HG02938 (cell line): Measurements from ENCODE around the gene LRBA.
"Not testable (repeated sequence)": the region's sequence is repeated elsewhere in the genome, so short reads cannot be mapped to it uniquely, and the experiment has no call there.

ENCODE experiments used
- ATAC-seq: cut with Tn5 transposase; IDR thresholded peaks from one replicate; pipeline ENCODE4 v1.9.1; 2021; ENCODE audit warnings: mild to moderate bottlenecking, moderate library complexity; ENCODE audit not compliant: unreplicated experiment

The LRBA gene

DNA sequence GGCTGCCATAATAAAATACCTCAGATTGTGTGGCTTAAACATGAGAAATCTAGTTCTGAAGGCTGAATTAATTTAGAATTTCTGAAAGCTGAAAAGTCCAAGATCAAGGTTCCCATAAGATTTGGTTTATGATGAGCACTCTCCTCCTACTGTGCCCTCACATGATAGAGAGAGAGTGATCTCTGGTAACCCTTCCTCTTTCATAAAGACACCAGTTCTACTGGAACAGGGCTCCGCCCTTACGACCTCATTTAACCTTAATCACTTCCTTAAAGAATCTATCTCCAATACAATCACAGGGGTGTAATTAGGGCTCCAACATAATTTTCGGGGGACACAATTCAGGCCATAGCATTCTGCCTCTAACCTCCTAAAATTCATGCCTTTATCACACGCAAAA, 627.1 kb downstream of the LRBA start:
- ATAC-seq = no peak

DNA sequence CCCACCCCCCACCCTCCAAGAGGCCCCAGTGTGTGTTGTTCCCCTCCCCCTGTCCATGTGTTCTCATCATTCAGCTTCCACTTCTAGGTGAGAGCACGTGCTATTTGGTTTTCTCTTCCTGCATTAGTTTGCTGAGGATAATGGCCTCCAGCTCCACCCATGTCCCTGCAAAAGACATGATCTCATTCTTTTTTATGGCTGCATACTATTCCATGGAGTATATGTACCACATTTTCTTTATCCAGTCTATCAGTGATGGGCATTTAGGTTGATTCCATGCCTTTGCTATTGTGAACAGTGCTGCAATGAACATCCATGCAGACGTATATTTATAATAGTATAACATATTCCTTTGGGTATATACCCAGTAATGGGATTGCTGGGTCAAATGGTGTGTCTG, 628.7 kb downstream of the LRBA start:
- not testable (repeated sequence) for ATAC-seq

DNA sequence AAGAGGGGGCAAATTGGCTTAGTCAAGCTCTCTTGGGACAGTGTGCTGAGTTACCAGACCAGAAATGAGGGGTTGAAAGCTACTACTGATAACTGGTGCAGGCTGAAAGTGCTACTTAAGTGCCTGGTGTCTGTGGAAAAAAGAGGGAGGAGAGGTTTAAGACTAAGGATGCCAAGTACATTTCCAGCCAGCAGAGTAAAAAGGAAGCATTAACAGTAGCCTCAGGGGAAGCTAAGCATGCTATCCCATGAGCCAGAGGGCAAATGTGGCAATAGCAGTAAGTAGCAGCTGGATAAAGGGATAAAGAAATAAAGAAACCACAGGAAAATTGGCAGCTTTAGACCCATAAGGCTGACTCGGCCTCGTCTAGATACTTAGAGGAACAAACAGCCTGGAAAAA, 629.5 kb downstream of the LRBA start:
- ATAC-seq = no peak

DNA sequence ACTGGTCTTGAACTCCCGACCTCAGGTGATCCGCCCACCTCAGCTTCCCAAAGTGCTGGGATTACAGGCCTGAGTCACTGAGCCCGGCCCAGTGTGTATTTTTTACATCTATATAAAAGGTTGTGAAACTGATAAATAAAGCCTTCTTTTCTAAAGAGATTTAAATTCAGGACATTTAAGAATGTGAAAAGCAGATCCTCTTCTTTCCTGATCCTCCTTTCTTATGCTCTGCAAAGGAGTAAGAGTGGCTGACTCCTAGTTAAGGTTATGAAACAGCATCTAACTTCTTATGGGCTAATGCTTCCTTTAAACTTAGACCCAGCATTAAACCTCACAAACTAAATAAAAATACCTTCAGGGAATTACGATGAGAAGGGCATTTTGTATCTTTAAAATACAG, 630.8 kb downstream of the LRBA start:
- ATAC-seq = no peak

DNA sequence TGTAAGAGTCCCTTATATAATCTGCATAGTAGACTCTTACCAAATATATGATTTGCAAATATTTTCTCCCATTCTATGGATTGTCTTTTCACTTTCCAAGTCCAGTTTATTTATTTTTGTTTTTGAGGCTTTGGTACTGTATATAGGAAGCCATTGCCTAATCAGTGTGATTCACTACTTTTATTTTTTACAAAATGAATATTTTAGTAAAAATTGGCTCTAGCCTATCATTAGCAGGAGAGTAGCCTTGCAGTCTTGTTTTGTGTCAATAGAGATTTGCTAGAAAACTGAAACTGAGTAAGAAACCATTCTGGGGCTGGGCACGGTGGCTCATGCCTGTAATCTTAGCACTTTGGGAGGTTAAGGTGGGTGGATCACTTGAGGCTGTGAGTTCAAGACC, 633.1 kb downstream of the LRBA start:
- no peak for ATAC-seq

DNA sequence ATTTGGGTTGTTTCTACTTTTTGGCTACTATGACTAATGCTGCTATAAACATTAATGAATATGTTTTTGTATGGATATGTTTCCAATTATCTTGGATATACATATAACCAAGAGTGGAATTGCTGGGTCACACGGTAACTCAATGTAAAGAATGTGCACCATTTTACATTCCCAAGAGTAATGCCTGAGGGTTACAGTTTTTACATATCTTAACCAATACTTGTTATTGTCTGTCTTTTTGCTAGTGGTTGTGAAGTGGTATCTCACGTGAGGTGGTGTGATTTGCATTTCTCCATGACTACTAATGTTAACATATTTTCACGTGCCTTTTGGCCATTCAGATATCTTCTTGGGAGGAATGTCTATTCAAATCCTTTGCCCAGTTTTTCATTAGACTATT, 633.5 kb downstream of the LRBA start:
- ATAC-seq = no peak

DNA sequence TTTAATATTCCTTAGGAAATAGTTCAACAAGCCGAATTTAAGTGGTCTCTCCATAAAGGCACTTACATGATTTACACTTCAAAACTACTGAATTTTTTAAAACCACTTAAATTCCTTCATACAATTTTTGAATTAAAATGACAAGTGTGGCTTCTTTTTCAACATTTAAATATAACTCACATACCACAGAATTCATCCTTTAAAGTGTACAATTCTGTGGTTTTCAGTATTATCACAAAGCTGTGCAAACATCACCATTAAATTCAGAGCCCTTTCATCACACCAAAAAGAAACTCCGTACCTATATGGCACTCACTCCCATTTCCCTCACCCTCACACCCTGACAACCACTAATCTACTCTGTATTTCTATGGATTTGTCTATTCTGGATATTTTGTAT, 634.0 kb downstream of the LRBA start:
- no peak for ATAC-seq

DNA sequence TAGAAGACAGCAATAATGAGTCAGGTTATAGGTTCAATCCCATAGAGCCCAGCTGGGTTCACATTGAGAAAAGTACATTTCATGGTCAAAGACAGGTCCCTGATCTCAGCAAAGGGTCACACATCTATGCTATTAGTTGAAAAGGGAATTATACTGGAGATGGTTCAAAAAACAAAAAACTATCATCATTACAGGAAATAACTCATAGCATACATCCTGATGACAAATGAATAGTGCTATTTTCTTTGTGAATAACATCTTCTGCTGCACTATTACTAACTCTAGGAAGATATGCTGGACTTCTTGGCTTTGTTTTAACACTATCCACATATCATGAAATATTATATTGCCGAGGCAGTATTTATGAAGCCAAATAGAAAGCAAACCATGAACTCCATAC, 635.6 kb downstream of the LRBA start:
- ATAC-seq = no peak

DNA sequence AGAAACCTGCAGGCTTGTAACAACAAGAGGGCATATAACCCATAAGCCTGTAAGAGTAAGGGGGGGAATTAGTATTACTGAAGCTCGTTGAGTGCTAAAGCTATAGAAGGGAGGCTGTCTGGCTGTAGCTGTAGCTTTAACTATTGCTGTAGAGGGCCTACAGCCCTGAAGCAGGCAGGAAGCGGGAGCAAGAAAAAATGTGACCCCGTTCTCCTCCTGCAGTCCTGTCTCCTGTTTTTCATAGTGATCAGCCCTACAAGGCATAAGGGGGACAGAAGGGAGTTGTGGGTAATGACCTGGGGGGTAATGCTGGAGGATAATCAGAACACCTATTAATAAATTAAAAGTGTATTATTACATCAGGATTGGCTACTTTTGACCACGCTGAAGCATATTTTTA, 640.1 kb downstream of the LRBA start:
- no peak for ATAC-seq

DNA sequence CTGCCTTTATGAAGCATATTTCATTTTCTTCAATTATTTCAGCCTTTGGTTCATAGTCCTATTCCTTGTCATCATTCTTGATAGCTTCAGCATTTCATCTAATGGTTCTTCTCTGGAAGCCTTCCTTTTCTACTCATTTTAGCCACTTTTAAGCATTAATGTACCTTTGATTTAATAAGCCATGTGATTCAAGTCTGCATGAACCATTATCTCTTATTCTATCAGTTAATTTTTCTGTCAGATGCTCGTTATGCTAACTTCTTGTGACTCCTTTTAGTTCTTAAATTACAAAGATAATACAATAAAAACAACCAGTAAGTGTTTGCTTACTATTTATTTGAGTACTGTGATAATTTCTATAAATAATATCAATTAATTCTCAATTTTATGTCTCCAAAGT, 643.2 kb downstream of the LRBA start:
- ATAC-seq = no peak

DNA sequence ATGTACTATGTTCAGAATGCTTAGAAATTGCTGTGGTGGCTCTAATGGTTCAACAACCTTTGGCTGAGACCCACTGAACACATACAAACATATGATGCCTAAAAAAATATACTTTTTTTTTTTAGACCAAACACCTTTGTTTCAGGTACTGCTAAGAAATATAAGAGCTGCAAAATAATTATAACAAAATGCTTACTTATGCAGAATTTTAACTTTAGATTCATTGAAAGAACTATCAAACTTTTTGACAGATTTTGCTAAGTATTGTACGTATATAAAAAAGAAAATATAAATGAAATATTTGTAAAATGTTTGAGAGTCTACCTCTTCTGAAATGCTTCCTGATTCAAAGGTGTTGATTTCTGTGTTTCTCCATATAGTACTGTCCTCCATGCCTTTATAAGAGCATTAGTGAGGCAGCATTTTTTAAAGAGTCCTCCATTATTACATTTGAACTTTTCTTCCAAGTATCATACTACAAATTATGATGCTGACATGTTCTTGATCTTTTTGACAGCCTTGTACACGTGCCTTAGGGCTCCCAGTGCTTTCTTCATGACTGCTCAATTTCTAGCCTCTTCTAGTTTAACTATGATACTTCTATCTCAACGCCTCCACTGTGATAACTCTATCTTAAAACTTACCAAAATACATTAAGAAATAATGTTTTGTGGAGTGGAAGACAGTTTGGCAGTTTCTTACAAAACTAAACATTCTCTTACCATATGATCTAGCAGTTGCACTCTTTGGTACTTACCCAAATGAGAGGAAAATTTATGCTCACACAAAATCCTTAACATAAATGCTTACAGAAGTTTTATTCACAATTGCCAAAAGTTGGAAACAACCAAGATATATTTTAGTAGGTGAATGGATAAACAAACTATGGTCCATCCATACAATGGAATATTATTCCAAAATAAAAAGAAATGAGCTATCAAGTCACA, 645.4 kb downstream of the LRBA start:
- no peak for ATAC-seq

DNA sequence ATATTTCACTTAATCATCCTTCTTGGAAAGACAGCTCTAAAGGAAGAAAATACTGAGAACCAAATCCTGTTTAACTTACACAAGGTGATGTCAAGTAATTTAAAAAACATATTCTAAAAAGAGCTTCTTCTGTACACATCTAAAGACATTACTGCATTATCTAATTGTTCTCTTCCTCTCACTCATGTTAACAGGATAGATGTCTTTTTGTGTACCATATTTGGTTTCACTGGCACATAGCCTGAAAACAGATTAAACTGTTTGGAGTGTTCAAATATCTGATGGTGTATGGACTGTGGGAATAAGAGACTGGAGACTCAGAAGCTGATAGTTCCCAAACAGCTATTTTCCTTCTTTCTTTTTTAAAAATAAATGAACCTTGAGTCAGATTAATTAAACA, 646.4 kb downstream of the LRBA start:
- no peak for ATAC-seq

DNA sequence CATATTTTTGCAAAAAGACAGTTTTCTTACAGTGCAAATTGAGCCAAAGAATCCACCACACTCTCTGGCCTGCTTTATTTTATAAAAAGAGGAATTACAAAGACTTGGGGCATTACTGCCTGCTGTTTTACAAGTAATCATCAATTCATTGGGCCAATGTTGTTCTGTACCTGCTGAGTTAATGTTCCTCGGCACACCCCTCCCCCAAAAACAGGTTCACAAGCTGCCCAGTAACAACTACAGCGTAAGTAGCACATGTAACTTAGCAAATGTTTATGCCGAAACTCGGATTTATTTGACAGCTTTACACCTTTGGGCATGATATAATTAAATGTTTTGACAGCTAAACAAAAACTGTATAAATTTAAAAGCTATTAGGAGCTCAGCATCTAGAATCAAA, 647.8 kb downstream of the LRBA start:
- no peak for ATAC-seq

DNA sequence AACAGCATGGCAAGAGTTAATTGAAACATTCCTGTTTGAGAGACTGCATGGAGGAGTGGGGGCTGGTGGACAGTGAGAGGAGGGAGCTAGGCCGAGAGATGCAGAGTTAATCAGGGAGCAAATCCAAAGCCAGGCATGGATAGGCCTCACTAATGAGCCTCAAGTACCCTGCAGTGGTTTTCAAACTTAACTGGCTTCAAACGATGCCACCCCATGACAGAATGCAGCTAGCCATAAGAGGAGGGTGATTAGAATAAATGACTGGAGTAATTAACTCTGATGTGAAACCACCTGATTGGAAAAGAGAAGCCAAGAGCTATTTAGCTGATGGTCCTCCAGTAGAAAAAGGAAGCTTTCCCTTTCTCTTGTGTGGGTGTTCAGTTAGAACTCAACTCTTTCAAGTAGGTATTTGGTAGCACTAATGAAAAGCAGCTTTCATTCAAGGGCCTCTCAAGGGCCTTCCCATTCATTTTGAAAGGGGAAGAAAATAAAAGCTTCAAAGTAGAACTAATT, 648.5 kb downstream of the LRBA start:
- no peak for ATAC-seq

DNA sequence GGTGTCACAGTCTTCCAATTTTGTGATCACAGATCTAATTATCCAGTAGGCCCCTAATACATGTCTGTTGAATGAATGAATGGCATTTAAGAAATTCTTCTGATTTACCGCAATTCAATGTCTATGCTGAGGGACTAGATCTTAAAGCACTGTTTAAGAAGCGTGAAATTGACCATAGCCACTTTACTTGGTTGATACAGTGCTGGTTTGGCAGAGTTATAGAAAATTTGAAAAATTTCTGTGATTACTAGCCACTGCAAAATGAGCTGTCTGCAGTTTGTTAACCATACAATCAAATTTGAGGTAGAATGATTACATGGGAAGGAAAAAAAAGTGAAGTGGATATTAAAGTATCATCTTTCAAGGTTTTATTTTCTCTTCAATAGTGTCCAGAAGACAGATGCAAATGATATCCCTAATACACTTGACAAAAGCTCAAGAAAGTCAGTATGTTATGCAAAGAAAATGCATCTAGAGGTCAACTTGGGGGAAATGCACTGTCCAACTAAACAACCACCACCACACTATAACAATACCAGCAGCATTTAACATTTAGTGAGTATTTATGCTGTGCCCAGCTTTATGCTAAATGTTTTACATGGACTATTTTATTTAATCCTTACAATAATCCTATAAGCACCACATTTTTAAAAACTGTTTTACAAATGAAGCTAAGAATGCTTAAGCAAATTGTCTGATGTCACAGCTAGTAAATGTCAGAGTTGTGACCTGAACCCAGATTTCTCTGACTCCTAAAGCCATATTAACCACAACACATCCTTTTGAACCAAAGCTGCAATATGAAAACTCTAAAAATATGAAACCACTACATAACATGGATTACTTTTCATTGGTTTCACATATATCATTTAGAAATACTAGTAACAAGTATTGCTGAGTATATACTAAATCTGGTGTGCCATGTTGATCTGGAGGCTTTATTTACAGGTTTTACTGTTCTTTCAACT, 651.1 kb downstream of the LRBA start:
- ATAC-seq = no peak

DNA sequence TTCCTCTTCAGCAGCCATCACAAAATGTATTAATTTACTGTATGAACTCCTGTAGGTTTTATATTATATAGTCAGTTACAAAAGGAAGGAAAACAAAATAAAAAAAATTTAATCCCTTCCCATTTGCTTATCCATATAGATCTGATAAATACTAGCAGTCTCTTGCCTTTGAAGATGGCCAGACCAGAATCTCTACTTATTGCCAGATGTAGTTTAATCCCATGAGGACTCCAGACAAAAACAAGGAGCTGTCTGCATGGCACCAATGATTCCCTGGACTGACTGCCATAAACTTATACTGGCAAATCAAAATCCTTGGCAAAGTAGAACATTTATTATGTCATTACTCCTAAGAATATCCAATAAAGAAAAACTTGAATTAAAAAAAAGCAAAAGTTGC, 656.4 kb downstream of the LRBA start:
- no peak for ATAC-seq

DNA sequence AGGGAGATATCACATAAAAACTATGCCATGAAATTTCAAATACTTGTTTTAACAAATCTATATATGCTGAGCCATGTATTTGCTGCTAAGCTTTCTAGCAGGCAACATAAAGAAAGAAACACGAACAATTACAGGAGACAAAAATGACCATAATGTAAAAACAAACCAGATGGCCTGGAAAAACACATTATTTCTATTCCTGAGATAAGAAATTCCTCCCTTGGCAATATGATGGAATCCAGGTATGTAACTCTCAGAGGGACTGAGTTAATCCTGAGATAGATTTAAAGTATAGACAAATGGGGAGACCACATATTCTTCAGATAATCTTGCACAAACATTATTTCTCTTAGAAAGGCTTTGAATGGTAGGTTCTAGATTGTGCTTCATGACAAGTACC, 657.3 kb downstream of the LRBA start:
- ATAC-seq = no peak

DNA sequence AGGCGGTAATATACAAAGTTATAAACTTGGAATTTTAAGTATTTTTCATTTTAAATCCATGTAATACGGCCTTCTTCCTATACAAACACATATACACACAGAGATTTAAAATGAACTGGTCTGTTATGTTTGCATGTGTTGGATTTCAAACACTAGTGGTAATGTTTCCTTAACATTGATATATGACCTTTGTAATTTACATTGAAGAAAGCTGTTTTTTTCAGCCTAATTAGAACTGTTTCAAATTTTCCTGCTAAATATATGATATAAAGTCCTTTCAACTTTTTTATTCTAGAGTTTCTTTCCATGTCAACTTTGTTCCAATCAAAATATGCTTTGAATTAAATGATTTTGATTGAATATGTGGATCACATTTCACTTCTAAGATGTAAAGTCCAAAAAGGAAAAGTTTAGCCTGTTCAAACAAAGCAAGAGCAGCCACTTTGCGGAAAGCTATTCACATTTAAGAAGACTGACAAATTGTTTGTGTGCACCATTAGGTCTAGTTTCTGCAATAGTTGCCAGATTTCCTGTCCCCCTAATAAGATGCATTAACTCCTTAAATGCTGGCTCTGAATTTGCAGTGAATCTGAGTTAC, 659.1 kb downstream of the LRBA start:
- ATAC-seq = no peak

DNA sequence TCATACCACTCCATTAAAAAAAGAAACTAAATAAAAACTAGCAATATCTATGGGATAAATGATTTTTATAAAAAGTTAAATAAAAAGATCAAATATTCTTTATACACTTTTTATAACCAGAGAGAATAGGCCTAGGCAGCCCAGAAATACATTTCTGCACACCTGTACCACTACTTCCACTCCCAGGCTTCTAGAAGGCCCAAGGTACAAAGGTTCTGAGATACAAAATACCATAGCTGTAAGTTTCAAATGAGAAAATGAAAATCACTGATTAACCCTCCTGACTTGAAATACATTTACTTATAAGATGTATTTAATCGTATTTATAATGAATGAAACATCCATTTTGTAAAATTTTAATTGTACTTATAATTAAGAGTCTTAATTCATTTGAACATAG, 659.7 kb downstream of the LRBA start:
- ATAC-seq = no peak

DNA sequence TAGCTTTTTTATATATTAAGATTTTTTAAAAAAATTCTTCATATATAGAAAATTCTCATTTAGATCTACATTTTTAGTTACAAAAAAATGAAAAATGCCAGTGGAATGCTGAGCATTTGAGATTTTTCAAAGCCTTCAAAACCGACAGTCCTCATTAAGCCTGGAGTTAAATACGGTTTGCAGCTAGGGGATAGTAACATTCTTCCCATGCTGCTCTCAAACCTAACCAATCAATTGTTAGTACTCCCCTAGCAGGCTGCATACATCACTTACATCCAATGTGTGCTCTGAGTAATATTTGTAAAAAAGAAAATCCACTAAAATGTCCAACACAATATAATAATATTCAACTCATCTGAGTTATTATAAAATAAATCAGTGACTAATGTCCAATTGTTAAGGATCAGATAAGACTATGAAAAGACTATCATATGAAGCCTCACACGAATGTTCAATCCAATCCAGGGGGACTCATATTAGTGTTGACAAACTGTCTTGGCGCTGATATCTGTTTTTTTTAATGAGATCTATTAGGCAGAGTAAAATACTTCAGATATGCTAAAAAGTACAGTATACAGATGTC, 660.8 kb downstream of the LRBA start:
- no peak for ATAC-seq

DNA sequence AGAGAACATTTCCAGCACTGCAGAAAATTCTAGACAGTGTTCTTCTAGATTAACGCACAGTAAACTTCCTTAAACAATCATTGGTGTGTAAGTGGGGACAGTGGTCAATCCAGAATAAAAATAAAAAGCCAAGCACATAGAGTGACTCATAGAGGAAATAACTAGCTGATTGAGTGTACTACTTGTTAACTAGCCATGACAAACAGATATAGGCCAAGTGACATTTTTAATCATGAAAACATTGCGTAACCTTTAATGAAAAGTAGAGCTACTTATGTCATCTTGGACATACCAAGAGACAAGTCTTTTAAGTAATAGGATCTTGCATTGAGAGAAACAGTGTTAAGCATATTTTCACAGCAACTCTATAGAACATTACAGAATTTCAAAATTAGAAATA, 667.0 kb downstream of the LRBA start:
- no peak for ATAC-seq
